H1 (cell line): ENCODE data around the gene CLCNKB. TPM values are rescaled to one million over a fixed set of nuclear protein-coding genes. Genes with fewer than 3 reads are reported as not detected.
"Not testable (repeated sequence)": the region's sequence is repeated elsewhere in the genome, so short reads cannot be mapped to it uniquely, and the experiment has no call there.

Experiments
- CTCF ChIA-PET: fragments of 300-600 bp; sonication (Branson Sonifier 250); formaldehyde crosslinking; loops from one replicate; lab custom pipeline; 2021; ENCODE audit not compliant: partially characterized antibody; lab: Charles Lee
- POLR2A ChIA-PET: fragments of 300-600 bp; sonication (Branson Sonifier 250); formaldehyde crosslinking; loops from one replicate; lab custom pipeline; 2021; ENCODE audit warnings: inconsistent platforms; ENCODE audit not compliant: partially characterized antibody; lab: Charles Lee
- DNase-seq, 2 experiments: peaks; one replicate each; pipeline versions ENCODE4 v3.0.0 to v3.0.0-alpha.2; 2010 to 2022; ENCODE audit warnings: low spot score in 2 of 2, low read depth in 1 of 2, mixed read lengths in 1 of 2
- FAIRE-seq: peaks from 2 replicates; lab custom pipeline; 2011; peaks lifted over from hg19 to GRCh38; lab: Jason Lieb, UNC
- H2AFZ ChIP-seq: 2 replicates; pipeline ENCODE4 v1.8.1; 2012; ENCODE audit warnings: low read length, inconsistent platforms
- H2AK5ac ChIP-seq: 2 replicates; pipeline ENCODE4 v1.6.1; 2013; ENCODE audit warnings: low read depth, low read length
- H2BK120ac ChIP-seq: replicated peaks from 2 replicates; pipeline ENCODE3; 2013; ENCODE audit warnings: low read depth, low read length, inconsistent platforms
- H2BK12ac ChIP-seq: 2 replicates; pipeline ENCODE4 v1.6.1; 2013; ENCODE audit warnings: low read depth, low read length
- H2BK15ac ChIP-seq: 2 replicates; pipeline ENCODE4 v1.6.1; 2013; ENCODE audit warnings: low read length
- H2BK20ac ChIP-seq: 2 replicates; pipeline ENCODE4 v1.6.1; 2013; ENCODE audit warnings: low read length
- H2BK5ac ChIP-seq: 2 replicates; pipeline ENCODE4 v1.6.1; 2013; ENCODE audit warnings: low read depth, low read length
- H3K14ac ChIP-seq: 2 replicates; pipeline ENCODE4 v1.6.1; 2013; ENCODE audit warnings: inconsistent platforms; ENCODE audit not compliant: insufficient read length
- H3K18ac ChIP-seq: 2 replicates; pipeline ENCODE4 v1.6.1; 2013; ENCODE audit warnings: low read length; ENCODE audit errors: extremely low read depth
- H3K23ac ChIP-seq: 2 replicates; pipeline ENCODE4 v1.6.1; 2013; ENCODE audit warnings: inconsistent platforms; ENCODE audit not compliant: insufficient read length
- H3K23me2 ChIP-seq: 2 replicates; pipeline ENCODE4 v1.6.1; 2013; ENCODE audit warnings: low read depth, low read length
- H3K27ac ChIP-seq: 2 replicates; pipeline ENCODE4 v1.6.1; 2011; ENCODE audit warnings: low read depth, low read length, inconsistent platforms
- H3K27me3 ChIP-seq, 4 experiments: replicated peaks in 1 of 4; 1 replicate in 1 of 4; 2 replicates in 3 of 4; pipeline versions ENCODE4 v1.6.1 to v1.8.1; 2011 to 2013; ENCODE audit warnings: low read length in 3 of 4, mild to moderate bottlenecking in 3 of 4, inconsistent platforms in 2 of 4, mixed read lengths in 2 of 4, moderate library complexity in 1 of 4; ENCODE audit not compliant: control insufficient read depth in 3 of 4, insufficient read depth in 3 of 4; ENCODE audit errors: extremely low read depth in 1 of 4
- H3K36me3 ChIP-seq, 4 experiments: 2 replicates each; pipeline versions ENCODE4 v1.6.1 to v1.8.1; 2011 to 2013; ENCODE audit warnings: mild to moderate bottlenecking in 4 of 4, low read length in 3 of 4, moderate library complexity in 2 of 4, control low read depth in 1 of 4, inconsistent platforms in 1 of 4; ENCODE audit not compliant: insufficient read depth in 4 of 4, control insufficient read depth in 2 of 4
- H3K4ac ChIP-seq: replicated peaks from 2 replicates; pipeline ENCODE3; 2013; ENCODE audit warnings: low read length, low read depth, mixed read lengths, inconsistent platforms; ENCODE audit not compliant: insufficient read length
- H3K4me1 ChIP-seq, 4 experiments: replicated peaks in 1 of 4; 1 replicate in 1 of 4; 2 replicates in 3 of 4; pipeline versions ENCODE4 v1.6.1 to v1.8.1; 2011 to 2013; ENCODE audit warnings: low read length in 3 of 4, inconsistent platforms in 2 of 4, mixed read lengths in 1 of 4; ENCODE audit not compliant: insufficient read depth in 4 of 4, control insufficient read depth in 3 of 4
- H3K4me2 ChIP-seq, 2 experiments: 2 replicates each; pipeline versions ENCODE4 v1.6.1 to v1.8.1; 2011 to 2013; ENCODE audit warnings: low read depth in 2 of 2, low read length in 2 of 2, control low read depth in 1 of 2, inconsistent platforms in 1 of 2, mild to moderate bottlenecking in 1 of 2; ENCODE audit not compliant: insufficient read depth in 1 of 2
- H3K4me3 ChIP-seq, 4 experiments: fragments of 200-600, 300-600 bp in 1 of 4; sonication (generic), shearing (Covaris generic), sonication (Bioruptor Twin) in 1 of 4; 2 replicates each; pipeline versions ENCODE4 v1.5.1 to v1.8.1; 2011 to 2016; ENCODE audit warnings: low read length in 4 of 4, low read depth in 3 of 4, control low read depth in 2 of 4, inconsistent platforms in 2 of 4, mild to moderate bottlenecking in 2 of 4, mixed read lengths in 1 of 4, moderate library complexity in 1 of 4; ENCODE audit not compliant: insufficient read depth in 2 of 4; ENCODE audit errors: extremely low read depth in 1 of 4
- H3K56ac ChIP-seq: replicated peaks from 2 replicates; pipeline ENCODE3; 2013; ENCODE audit warnings: low read depth, mild to moderate bottlenecking, mixed read lengths, low read length, inconsistent platforms; ENCODE audit not compliant: insufficient read length
- H3K79me1 ChIP-seq: 2 replicates; pipeline ENCODE4 v1.6.1; 2013; ENCODE audit warnings: low read depth, low read length, control low read depth
- H3K79me2 ChIP-seq, 2 experiments: 2 replicates each; pipeline versions ENCODE4 v1.6.1 to v1.8.1; 2012 to 2013; ENCODE audit warnings: low read length in 2 of 2, mild to moderate bottlenecking in 2 of 2, inconsistent platforms in 1 of 2; ENCODE audit not compliant: insufficient read depth in 2 of 2, control insufficient read depth in 1 of 2
- H3K9ac ChIP-seq, 4 experiments: replicated peaks in 1 of 4; 1 replicate in 1 of 4; 2 replicates in 3 of 4; pipeline versions ENCODE4 v1.6.1 to v1.8.1; 2011 to 2013; ENCODE audit warnings: low read depth in 3 of 4, low read length in 3 of 4, control low read depth in 2 of 4, mild to moderate bottlenecking in 2 of 4, moderate library complexity in 2 of 4, inconsistent platforms in 1 of 4; ENCODE audit errors: extremely low read depth in 1 of 4
- H3K9me3 ChIP-seq, 2 experiments: 2 replicates each; pipeline versions ENCODE4 v1.6.1 to v1.8.1; 2012 to 2013; ENCODE audit warnings: mild to moderate bottlenecking in 2 of 2, moderate library complexity in 2 of 2, control low read depth in 1 of 2, inconsistent platforms in 1 of 2, low read depth in 1 of 2, low read length in 1 of 2, mixed read lengths in 1 of 2; ENCODE audit not compliant: insufficient read depth in 2 of 2
- H4K20me1 ChIP-seq, 2 experiments: replicated peaks in 1 of 2; 2 replicates each; pipeline versions ENCODE3 to v1.8.1; 2011 to 2013; ENCODE audit warnings: inconsistent platforms in 2 of 2, low read length in 2 of 2, mild to moderate bottlenecking in 1 of 2; ENCODE audit not compliant: insufficient read depth in 2 of 2, control insufficient read depth in 1 of 2
- H4K5ac ChIP-seq: 2 replicates; pipeline ENCODE4 v1.6.1; 2013; ENCODE audit warnings: low read length, low read depth, mixed read lengths, inconsistent platforms; ENCODE audit not compliant: insufficient read length
- H4K8ac ChIP-seq: 2 replicates; pipeline ENCODE4 v1.8.0; 2013; ENCODE audit warnings: mild to moderate bottlenecking, moderate library complexity, low read length, inconsistent platforms; ENCODE audit not compliant: insufficient read depth; ENCODE audit errors: extremely low read depth
- H4K91ac ChIP-seq: replicated peaks from 2 replicates; pipeline ENCODE3; 2013; ENCODE audit warnings: low read length, mixed read lengths, inconsistent platforms; ENCODE audit not compliant: insufficient read length
- JUND ChIP-seq: IDR thresholded peaks from 2 replicates; pipeline ENCODE4 v1.6.1; 2011; ENCODE audit warnings: mild to moderate bottlenecking, improper control_type of control experiment, low read length
- KDM1A ChIP-seq: fragments of 200-600, 300-600 bp; sonication (generic); IDR thresholded peaks from 2 replicates; pipeline ENCODE4 v1.7.1; 2016; ENCODE audit warnings: mild to moderate bottlenecking, low read length, borderline replicate concordance
- TAF7 ChIP-seq: optimal IDR thresholded peaks from 2 replicates; pipeline ENCODE3; 2011; ENCODE audit warnings: low read depth, mild to moderate bottlenecking, inconsistent platforms, low read length, moderate library complexity, borderline replicate concordance
- YY1 ChIP-seq: IDR thresholded peaks from 2 replicates; pipeline ENCODE4 v1.6.1; 2011; ENCODE audit warnings: low read depth, mild to moderate bottlenecking, low read length
- WGBS, 2 experiments: shearing (Covaris generic) in 1 of 2; methylation state at CpG; one replicate each; pipeline versions ENCODE4 v1.1.6 to v1.1.7; 2013 to 2015; ENCODE audit warnings: low lambda C conversion rate in 2 of 2, mixed read lengths in 2 of 2, inconsistent platforms in 1 of 2, low coverage in 1 of 2, missing lambda C conversion rate in 1 of 2; ENCODE audit not compliant: insufficient replicate concordance in 2 of 2, insufficient coverage in 1 of 2, insufficient read length in 1 of 2; ENCODE audit errors: extremely low coverage in 1 of 2, missing lambda C conversion rate in 1 of 2; 5-methylcytosine and 5-hydroxymethylcytosine counted together
- polyA plus RNA-seq, 7 experiments: library from polyadenylated mRNA; depleted of rRNA in 3 of 7; stranded (reverse) in 5 of 7; unstranded in 2 of 7; fragments of >200 nt in 5 of 7; fragments of 200-250 nt in 2 of 7; gene quantifications; 1 replicate in 5 of 7; 2 replicates in 1 of 7; 4 replicates in 1 of 7; pipeline versions ENCODE4 v1.2.1 to v1.2.3, GENCODE V29; 2011 to 2013; ENCODE audit warnings: missing spikeins in 2 of 7, mixed read lengths in 2 of 7
- total RNA-seq: library from RNA; stranded (reverse); fragmentation: NEBNext Ultra II Directional; extraction: Animal tissue kit (Norgen Biotek cat#: 25700); gene quantifications from 2 replicates; pipeline ENCODE4 v1.2.1, GENCODE V29; 2021

CLCNKB gene
- total and polyA plus RNA-seq, 2 of the 8 experiments (the other 6 are each of a cell fraction or from before 2014, with no cell fraction given) = 1.2 to 3.5 TPM

- TF ChIP-seq KDM1A = no peak
- TF ChIP-seq TAF7 = no peak
- TF ChIP-seq JUND = no peak
- TF ChIP-seq YY1 = no peak
Measured at GRCh38 chr1:16042096-16042495, 1.5 kb upstream of the CLCNKB start (continued).

GRCh38 chr1:16042654-16043053, 928 bp upstream of the CLCNKB start:
- H3K56ac ChIP-seq, H4K8ac ChIP-seq, H3K4me2 ChIP-seq, H3K79me2 ChIP-seq, H3K4me3 ChIP-seq, H3K9ac ChIP-seq, H2BK120ac ChIP-seq, H3K14ac ChIP-seq, H4K20me1 ChIP-seq, H3K18ac ChIP-seq, H2AFZ ChIP-seq, H3K79me1 ChIP-seq, DNase-seq, H4K5ac ChIP-seq, H4K91ac ChIP-seq, H3K23ac ChIP-seq, FAIRE-seq, H3K4me1 ChIP-seq, H3K23me2 ChIP-seq, H2AK5ac ChIP-seq, H2BK20ac ChIP-seq, H3K36me3 ChIP-seq, H3K27ac ChIP-seq, H2BK5ac ChIP-seq, H3K27me3 ChIP-seq, H2BK12ac ChIP-seq, H3K9me3 ChIP-seq, H3K4ac ChIP-seq, H2BK15ac ChIP-seq, POLR2A ChIA-PET: not testable (repeated sequence)
- CTCF ChIA-PET = interaction anchor here (0.6 to 3.0 kb wide), 5 partner anchors 11 to 38 kb away, joined by 3 to 13 read pairs (median 6); no protein-coding TSS in a partner anchor
- 83% methylated on average over 7 of the region's 9 CpGs; no CpG with 5 or more reads in 1 of the 2 experiments for WGBS, 2 experiments
